Measurements from ENCODE around the gene TM9SF3. TPM values are rescaled to one million over a fixed set of nuclear protein-coding genes. Genes with fewer than 3 reads are reported as not detected.
A peak's percentile ranks its signal among the peaks of the same experiment; 100 is the strongest.

TM9SF3 gene
- total RNA-seq, 1 experiment from 2014 or later: 74.1 TPM

GRCh38 chr10:96511044-96511945, 75.5 kb downstream of the TM9SF3 start:
- peak; percentile 47 for DNase-seq (ENCODE audit: low read depth)

- DNase-seq (ENCODE audit: low read depth): peak; percentile 80
These were observed 77.7 kb downstream of the TM9SF3 start for GRCh38 chr10:96509017-96509641.

- DNase-seq (ENCODE audit: low read depth): no peak
These were observed 79.8 kb downstream of the TM9SF3 start for GRCh38 chr10:96507044-96507443.

- DNase-seq (ENCODE audit: low read depth): no peak
These were observed 81.4 kb downstream of the TM9SF3 start for GRCh38 chr10:96505150-96506136.

- peak; percentile 46 for DNase-seq (ENCODE audit: low read depth)
These were observed 84.1 kb downstream of the TM9SF3 start for GRCh38 chr10:96502561-96503282.

GRCh38 chr10:96501985-96502384, 84.8 kb downstream of the TM9SF3 start:
- DNase-seq (ENCODE audit: low read depth): peak; percentile 60

- no peak for DNase-seq (ENCODE audit: low read depth)
These were observed 86.3 kb downstream of the TM9SF3 start for GRCh38 chr10:96500519-96500918.

- DNase-seq (ENCODE audit: low read depth): no peak
These were observed 86.8 kb downstream of the TM9SF3 start for GRCh38 chr10:96500050-96500449.

GRCh38 chr10:96497391-96497790, 89.4 kb downstream of the TM9SF3 start:
- DNase-seq (ENCODE audit: low read depth): no peak

GRCh38 chr10:96496281-96496925, 90.4 kb downstream of the TM9SF3 start:
- DNase-seq (ENCODE audit: low read depth): peak; percentile 30

GRCh38 chr10:96495544-96495943, 91.3 kb downstream of the TM9SF3 start:
- DNase-seq (ENCODE audit: low read depth): no peak

GRCh38 chr10:96494694-96495093, 92.1 kb downstream of the TM9SF3 start:
- no peak for DNase-seq (ENCODE audit: low read depth)

GRCh38 chr10:96493871-96494525, 92.8 kb downstream of the TM9SF3 start:
- no peak for DNase-seq (ENCODE audit: low read depth)

- DNase-seq (ENCODE audit: low read depth): no peak
These were observed 93.6 kb downstream of the TM9SF3 start for GRCh38 chr10:96493254-96493653.

GRCh38 chr10:96491303-96491702, 95.5 kb downstream of the TM9SF3 start:
- no peak for DNase-seq (ENCODE audit: low read depth)

GRCh38 chr10:96488161-96488935, 98.5 kb downstream of the TM9SF3 start:
- DNase-seq (ENCODE audit: low read depth): peak; percentile 58

GRCh38 chr10:96482815-96483588, 103.8 kb downstream of the TM9SF3 start:
- DNase-seq (ENCODE audit: low read depth): no peak

GRCh38 chr10:96478355-96478754, 108.5 kb downstream of the TM9SF3 start:
- DNase-seq (ENCODE audit: low read depth): no peak

- no peak for DNase-seq (ENCODE audit: low read depth)
These were observed 112.9 kb downstream of the TM9SF3 start for GRCh38 chr10:96473866-96474265.

All from Daoy (cell line).